ENCODE data around the gene CTBP2. TPM values are rescaled to one million over a fixed set of nuclear protein-coding genes. Genes with fewer than 3 reads are reported as not detected.

The CTBP2 gene
- total RNA-seq, 1 experiment from 2014 or later: 191 TPM

GRCh38 chr10:125072794-125073193 lies 87.6 kb downstream of the CTBP2 start (continued):
- TF ChIP-seq ARID4B (CRISPR knock-in tag; IDR thresholded peaks at IDR 0.05; ENCODE audit: borderline replicate concordance): no peak
- no peak for TF ChIP-seq NR2C2 (CRISPR knock-in tag; IDR thresholded peaks at IDR 0.05)
- TF ChIP-seq MAX (CRISPR knock-in tag; IDR thresholded peaks at IDR 0.05): no peak
- TF ChIP-seq KAT7 (CRISPR knock-in tag; IDR thresholded peaks at IDR 0.05; ENCODE audit: borderline replicate concordance): no peak
- no peak for TF ChIP-seq NFE2L1 (CRISPR knock-in tag; IDR thresholded peaks at IDR 0.05)
- no peak for TF ChIP-seq IRF2 (CRISPR knock-in tag; IDR thresholded peaks at IDR 0.05; ENCODE audit: borderline replicate concordance, low read depth)
- no peak for TF ChIP-seq ZSCAN18 (CRISPR knock-in tag; IDR thresholded peaks at IDR 0.05)
- no peak for TF ChIP-seq ESRRA (CRISPR knock-in tag; IDR thresholded peaks at IDR 0.05; ENCODE audit: borderline replicate concordance)

- POLR2A ChIA-PET: no interaction called here
- Mint-ChIP-seq H3K27me3 (ENCODE audit: low read depth) (no peaks in the 10 kb centered on the region), H3K4me1 (peaks cover 68% of the 10 kb centered on the region), H3K9me3 (0 out of 2 replicates have a peak, but pooled peaks cover 4% of the 10 kb centered on the region), H3K4me3 (no peak overlapping the region), H3K27ac (no peak overlapping the region), H3K36me3 (peaks cover 43% of the 10 kb centered on the region)
- DNase-seq (ENCODE audit: low spot score) (no peak), ATAC-seq (no peak)
- TF ChIP-seq CREB1 (CRISPR knock-in tag; IDR thresholded peaks at IDR 0.05) (no peak), JAZF1 (CRISPR knock-in tag; IDR thresholded peaks at IDR 0.05) (no peak), MYBL2 (CRISPR knock-in tag; IDR thresholded peaks at IDR 0.05) (no peak), NR1H2 (CRISPR knock-in tag; IDR thresholded peaks at IDR 0.05) (no peak), NFE2L1 (CRISPR knock-in tag; IDR thresholded peaks at IDR 0.05) (no peak), ESRRA (CRISPR knock-in tag; IDR thresholded peaks at IDR 0.05; ENCODE audit: borderline replicate concordance) (no peak), TCF7 (CRISPR knock-in tag; IDR thresholded peaks at IDR 0.05; ENCODE audit: low read depth) (no peak), GTF2I (CRISPR knock-in tag; conservative IDR thresholded peaks at IDR 0.05) (no peak), ZNF263 (CRISPR knock-in tag; IDR thresholded peaks at IDR 0.05; ENCODE audit: low read depth) (no peak), GRHL2 (CRISPR knock-in tag; IDR thresholded peaks at IDR 0.05; ENCODE audit: insufficient replicate concordance, severe bottlenecking) (no peak), TEAD4 (CRISPR knock-in tag; IDR thresholded peaks at IDR 0.05) (no peak), OVOL2 (CRISPR knock-in tag; IDR thresholded peaks at IDR 0.05; ENCODE audit: borderline replicate concordance) (no peak), NFYB (CRISPR knock-in tag; conservative IDR thresholded peaks at IDR 0.05; ENCODE audit: low read depth) (no peak), CDX4 (CRISPR knock-in tag; IDR thresholded peaks at IDR 0.05; ENCODE audit: borderline replicate concordance) (no peak), NR2C2 (CRISPR knock-in tag; IDR thresholded peaks at IDR 0.05) (no peak), ZNF281 (CRISPR knock-in tag; IDR thresholded peaks at IDR 0.05) (no peak), RELA (CRISPR knock-in tag; IDR thresholded peaks at IDR 0.05; ENCODE audit: borderline replicate concordance) (no peak)
- CTCF ChIA-PET: interaction anchor here (1.2 kb wide), 1 partner anchor 21 kb away, joined by 3 read pairs; no protein-coding TSS in a partner anchor
These were observed 89.4 kb downstream of the CTBP2 start for GRCh38 chr10:125071008-125071407.

Data from WTC11 (cell line).